ENCODE results near the gene KATNAL2. TPM values are rescaled to one million over a fixed set of nuclear protein-coding genes. Genes with fewer than 3 reads are reported as not detected.
A peak's percentile ranks its signal among the peaks of the same experiment; 100 is the strongest.

KATNAL2 gene, protein sequence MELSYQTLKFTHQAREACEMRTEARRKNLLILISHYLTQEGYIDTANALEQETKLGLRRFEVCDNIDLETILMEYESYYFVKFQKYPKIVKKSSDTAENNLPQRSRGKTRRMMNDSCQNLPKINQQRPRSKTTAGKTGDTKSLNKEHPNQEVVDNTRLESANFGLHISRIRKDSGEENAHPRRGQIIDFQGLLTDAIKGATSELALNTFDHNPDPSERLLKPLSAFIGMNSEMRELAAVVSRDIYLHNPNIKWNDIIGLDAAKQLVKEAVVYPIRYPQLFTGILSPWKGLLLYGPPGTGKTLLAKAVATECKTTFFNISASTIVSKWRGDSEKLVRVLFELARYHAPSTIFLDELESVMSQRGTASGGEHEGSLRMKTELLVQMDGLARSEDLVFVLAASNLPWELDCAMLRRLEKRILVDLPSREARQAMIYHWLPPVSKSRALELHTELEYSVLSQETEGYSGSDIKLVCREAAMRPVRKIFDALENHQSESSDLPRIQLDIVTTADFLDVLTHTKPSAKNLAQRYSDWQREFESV
- total RNA-seq: 1 to 10 TPM; 2.9 to 7.8 (median 5.9) TPM

DNA sequence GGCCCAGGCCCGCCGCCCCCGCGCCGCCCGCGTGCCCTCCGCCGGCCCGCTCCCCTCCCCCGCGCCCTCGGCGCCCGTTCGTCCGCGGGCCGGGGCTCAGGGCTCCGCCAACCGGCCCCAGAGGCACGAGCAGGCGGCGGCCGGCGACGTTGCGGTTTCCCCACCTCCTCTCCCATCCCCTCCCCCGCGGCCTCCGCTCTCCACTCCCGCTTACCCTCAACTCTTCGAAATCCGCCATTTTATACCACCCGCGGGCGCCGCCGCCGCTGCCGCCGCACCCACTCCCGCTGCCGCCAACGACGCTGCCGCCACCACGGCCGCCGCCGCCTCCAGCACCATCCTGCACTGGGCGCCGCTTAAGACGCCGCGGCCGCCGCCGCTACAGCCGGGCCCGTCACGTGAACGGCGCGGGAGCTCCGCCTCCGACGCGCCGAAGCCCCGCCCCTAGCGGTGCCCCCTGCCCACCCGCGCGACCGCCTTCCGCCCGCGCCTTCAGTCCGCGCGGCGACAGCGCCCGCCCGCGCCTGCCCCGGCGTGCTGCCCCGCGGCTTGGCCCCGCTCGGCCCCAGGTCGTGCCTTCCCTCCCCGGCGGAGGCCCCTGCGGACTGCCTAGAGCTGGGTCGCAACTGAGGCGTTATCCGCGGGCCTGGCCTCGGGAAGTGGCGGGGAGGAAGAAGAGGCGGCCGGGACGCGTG is at the start of gene KATNAL2, which contains the start of gene PIAS2:
Gene KATNAL2 (plus strand): TSS at position 495 of the 695 bp plus-strand sequence. CDS start 29,271 bp downstream, outside the sequence.
Gene PIAS2 (minus strand): TSS at position 400 of the 695 bp plus-strand sequence. CDS start 162 bp downstream, at position 238.
- ATAC-seq (ENCODE audit: low FRiP score): peak; percentile 94
- DNase-seq (ENCODE audit: low spot score): peak; percentile 29
- TF ChIP-seq, protein P1, sequence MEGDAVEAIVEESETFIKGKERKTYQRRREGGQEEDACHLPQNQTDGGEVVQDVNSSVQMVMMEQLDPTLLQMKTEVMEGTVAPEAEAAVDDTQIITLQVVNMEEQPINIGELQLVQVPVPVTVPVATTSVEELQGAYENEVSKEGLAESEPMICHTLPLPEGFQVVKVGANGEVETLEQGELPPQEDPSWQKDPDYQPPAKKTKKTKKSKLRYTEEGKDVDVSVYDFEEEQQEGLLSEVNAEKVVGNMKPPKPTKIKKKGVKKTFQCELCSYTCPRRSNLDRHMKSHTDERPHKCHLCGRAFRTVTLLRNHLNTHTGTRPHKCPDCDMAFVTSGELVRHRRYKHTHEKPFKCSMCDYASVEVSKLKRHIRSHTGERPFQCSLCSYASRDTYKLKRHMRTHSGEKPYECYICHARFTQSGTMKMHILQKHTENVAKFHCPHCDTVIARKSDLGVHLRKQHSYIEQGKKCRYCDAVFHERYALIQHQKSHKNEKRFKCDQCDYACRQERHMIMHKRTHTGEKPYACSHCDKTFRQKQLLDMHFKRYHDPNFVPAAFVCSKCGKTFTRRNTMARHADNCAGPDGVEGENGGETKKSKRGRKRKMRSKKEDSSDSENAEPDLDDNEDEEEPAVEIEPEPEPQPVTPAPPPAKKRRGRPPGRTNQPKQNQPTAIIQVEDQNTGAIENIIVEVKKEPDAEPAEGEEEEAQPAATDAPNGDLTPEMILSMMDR (IDR thresholded peaks at IDR 0.05): no peak

DNA sequence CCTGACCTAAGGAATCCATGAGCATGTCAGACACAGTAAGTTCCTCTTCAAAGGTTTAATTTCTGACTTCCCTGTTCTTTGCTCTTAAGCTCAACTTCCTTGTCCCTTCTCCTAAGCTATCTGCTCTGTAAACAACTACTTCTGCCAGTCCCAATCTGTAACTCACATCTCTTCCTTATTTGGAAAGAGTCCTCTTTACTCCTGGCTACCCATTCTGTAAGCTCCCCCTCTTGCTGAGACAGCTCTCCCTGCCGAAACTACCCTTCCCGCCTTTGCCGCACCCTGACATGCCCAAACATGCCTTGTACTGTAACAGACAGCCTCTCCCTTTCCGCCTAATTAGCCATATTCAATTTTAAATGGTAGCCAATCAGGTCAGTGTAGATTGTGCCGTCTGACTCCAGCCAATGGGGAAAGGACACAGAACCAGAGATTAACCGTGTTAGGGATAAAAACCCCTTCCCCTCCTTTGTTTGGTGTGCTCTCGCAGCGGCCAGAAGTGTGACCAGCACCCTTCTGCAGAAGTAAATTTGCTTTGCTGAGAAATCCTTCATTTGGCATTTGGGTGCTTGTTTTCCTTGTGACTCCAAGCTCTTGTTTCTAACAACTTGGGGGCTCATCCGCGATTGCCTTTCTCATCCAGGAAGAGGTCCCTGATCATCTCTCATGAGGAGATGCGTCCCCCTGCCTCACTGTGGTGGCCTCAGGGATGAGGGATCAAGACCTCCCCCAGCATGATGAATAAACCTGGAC is 49.1 kb upstream of the KATNAL2 start:
- ATAC-seq (ENCODE audit: low FRiP score) (no peak), DNase-seq (ENCODE audit: low spot score) (no peak)
- TF ChIP-seq, protein P1 (IDR thresholded peaks at IDR 0.05): no peak

DNA sequence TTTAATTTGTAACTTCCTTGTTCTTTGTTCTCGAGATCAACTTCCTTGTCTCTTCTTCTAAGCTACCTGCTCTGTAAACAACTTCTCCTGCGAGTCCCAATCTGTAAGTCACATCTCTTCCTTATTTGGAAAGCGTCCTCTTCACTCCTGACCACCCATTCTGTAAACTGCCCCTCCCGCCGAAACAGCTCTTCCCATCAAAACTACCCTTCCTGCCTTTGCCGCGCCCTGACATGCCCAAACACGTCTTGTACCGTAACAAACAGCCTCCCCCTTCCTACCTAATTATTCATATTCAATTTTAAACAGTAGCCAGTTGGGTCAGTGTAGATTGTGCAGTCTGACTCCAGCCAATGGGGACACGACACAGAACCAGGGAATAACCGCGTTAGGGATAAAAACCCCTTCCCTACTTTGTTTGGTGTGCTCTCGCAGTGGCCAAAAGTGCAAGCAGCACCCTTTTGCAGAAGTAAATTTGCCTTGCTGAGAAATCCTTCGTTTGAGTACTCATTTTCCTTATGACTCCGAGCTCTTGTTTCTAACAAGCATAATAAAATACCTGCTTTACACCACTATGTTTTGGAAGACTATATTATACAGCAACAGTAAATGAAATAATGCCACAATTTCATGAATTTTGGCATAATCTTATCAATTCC is 39.9 kb upstream of the KATNAL2 start:
- TF ChIP-seq, protein P1 (IDR thresholded peaks at IDR 0.05): no peak
- DNase-seq (ENCODE audit: low spot score): no peak
- no peak for ATAC-seq (ENCODE audit: low FRiP score)

DNA sequence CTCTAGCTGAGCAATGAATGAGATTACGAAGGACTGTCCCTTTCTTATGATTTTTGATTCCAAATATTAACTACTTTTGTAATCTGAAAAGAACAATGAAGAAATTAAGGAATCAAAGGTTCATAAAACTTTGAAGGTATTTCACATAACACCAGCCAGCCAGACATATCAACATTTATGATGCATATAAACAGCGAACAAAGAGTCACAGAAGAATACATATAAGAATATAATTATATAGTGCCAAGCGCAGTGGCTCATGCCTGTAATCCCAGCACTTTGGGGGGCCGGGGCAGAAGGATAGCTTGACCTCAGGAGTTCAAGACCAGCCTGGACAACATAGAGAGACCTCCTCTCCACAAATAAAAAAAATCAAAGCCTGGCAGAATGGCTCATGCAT is 34.2 kb upstream of the KATNAL2 start:
- ATAC-seq (ENCODE audit: low FRiP score) (no peak), DNase-seq (ENCODE audit: low spot score) (no peak)
- TF ChIP-seq, protein P1 (IDR thresholded peaks at IDR 0.05): no peak

DNA sequence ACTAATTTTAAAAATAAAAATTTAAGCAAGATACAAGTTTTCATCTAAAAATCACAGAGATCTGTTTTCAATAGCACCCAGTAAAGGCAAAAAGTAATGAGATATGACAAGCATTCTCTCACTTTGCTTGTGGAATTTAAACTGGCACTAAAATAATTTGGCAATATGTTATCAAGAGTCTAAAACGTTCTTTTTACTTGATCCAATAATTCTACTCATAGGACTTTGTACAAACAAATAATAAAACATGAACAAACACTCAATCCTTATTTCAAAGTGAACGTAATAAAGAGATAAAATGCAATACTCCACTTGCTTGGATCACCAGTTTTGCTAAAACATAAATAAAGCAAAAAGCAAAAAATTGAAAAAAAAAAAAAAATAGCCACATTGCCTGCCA is 30.5 kb upstream of the KATNAL2 start:
- DNase-seq (ENCODE audit: low spot score): no peak
- no peak for ATAC-seq (ENCODE audit: low FRiP score)
- TF ChIP-seq, protein P1 (IDR thresholded peaks at IDR 0.05): no peak

DNA sequence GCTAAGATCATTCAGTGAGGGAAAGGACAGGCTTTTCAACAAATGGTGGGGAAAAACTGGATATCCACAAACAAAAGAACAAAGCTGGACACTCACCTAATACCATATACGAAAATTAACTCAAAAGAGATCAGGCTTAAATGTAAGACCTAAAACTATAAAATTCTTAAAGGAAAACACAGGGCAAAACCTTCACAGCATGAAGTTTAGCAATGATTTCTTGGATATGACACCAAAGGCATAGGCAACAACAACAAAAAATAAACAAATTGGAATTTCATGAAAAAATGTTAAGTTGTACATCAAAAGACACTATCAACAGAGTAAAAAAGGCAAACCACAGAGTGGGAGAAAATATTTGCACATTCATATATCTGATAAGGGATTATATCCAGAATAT is 28.4 kb upstream of the KATNAL2 start:
- TF ChIP-seq, protein P1 (IDR thresholded peaks at IDR 0.05): no peak
- ATAC-seq (ENCODE audit: low FRiP score): no peak
- no peak for DNase-seq (ENCODE audit: low spot score)
